Effector memory CD8-positive, alpha-beta T cell (primary cell): ENCODE data around the gene HHATL.

Experiments
- ATAC-seq: fragments of 150-1000 bp; cut with Tn5 transposase; replicated peaks from 2 replicates; pipeline ENCODE4 v1.10.0; 2021; ENCODE audit warnings: mild to moderate bottlenecking, moderate library complexity
- DNase-seq, 3 experiments: peaks; one replicate each; pipeline ENCODE4 v3.0.0; 2021
- H3K27ac Mint-ChIP-seq, 2 donors: one replicate each; pipeline ENCODE4 v1.8.0; 2022; ENCODE audit warnings: mild to moderate bottlenecking in 2 of 2, mixed read lengths in 2 of 2, moderate library complexity in 2 of 2
- H3K27me3 Mint-ChIP-seq, 2 donors: one replicate each; pipeline ENCODE4 v1.8.0; 2022; ENCODE audit warnings: mixed read lengths in 2 of 2
- H3K36me3 Mint-ChIP-seq: one replicate; pipeline ENCODE4 v1.8.0; 2022; ENCODE audit warnings: mild to moderate bottlenecking, moderate library complexity, mixed read lengths; ENCODE audit not compliant: insufficient read depth
- H3K4me1 Mint-ChIP-seq, 2 donors: one replicate each; pipeline ENCODE4 v1.8.0; 2022; ENCODE audit warnings: low read depth in 2 of 2, mixed read lengths in 2 of 2
- H3K4me3 Mint-ChIP-seq, 2 donors: one replicate each; pipeline ENCODE4 v1.8.0; 2022; ENCODE audit warnings: mild to moderate bottlenecking in 2 of 2, mixed read lengths in 2 of 2, moderate library complexity in 2 of 2
- H3K9me3 Mint-ChIP-seq, 2 donors: one replicate each; pipeline ENCODE4 v1.8.0; 2022; ENCODE audit warnings: mixed read lengths in 2 of 2

Gene HHATL

DNA sequence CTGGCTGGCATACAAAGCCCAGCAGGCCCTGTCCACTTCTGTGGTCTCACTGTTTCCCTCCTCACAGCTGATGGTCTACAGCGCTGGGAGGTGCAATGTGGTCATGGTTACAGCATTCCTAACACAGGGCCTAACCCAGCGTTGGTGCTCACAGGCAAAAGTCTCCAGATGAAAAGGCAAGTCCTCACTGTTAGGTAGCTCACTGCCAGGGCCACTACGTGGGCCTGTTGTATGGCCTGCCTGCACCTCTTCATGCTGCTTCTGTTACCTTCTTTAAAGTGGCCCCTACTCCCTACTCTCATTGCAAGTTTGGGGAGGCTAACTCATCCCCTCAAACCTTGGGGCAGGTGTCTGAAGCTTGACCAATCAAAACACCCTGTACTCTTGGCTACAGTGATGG, 39.2 kb upstream of the HHATL start:
- peak overlapping the region in 1 of 2 donors; percentile 74 for H3K27ac Mint-ChIP-seq
- no peaks in the 10 kb centered on the region for H3K4me1 Mint-ChIP-seq
- no peak overlapping the region for H3K4me3 Mint-ChIP-seq
- peaks cover 4% of the 10 kb centered on the region for H3K36me3 Mint-ChIP-seq
- DNase-seq, result no peak
- ATAC-seq, result no peak
- no peaks in the 10 kb centered on the region for H3K9me3 Mint-ChIP-seq
- no peaks in the 10 kb centered on the region for H3K27me3 Mint-ChIP-seq

DNA sequence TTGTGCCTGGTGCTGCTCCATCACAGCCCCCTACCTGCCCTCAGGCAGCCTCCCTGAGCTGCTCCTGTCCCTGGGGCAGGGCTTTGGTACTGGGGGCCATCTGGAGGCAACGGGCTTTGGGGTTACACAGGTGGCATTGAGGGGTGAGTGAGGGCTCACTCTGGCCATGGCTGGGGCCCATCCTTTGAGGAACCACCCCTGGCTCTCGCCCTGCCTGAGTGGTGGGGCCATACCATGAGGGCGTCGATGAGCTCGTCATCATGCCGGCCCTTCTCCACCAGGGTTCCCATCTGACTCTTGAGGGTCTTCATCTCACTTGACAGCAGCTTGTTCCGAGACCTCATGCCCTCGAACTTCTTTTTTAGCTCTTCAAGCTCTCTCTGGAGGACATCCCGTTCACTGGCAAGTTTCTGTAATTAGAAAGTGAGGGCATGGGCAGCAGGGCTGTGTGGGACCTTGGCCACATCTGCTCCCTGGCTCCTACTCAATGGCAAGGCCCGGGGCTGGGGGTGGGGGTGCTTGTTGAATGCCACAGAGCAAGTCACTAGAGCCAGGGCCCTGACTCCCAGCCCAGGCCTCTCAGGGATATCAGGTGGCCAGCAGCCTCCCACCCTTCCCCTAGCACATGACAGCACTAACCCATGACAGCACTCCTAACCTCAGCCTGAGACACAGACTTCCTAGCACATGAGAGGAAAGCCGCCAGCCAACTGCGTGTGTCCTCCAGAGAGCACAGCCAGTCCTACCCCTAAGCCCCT, 37.0 kb upstream of the HHATL start:
- no peaks in the 10 kb centered on the region for H3K9me3 Mint-ChIP-seq
- DNase-seq (no peak), ATAC-seq (no peak)
- H3K4me3 Mint-ChIP-seq, result no peak overlapping the region
- no peaks in the 10 kb centered on the region for H3K4me1 Mint-ChIP-seq
- peaks cover 4% of the 10 kb centered on the region for H3K36me3 Mint-ChIP-seq
- no peak overlapping the region for H3K27ac Mint-ChIP-seq
- no peaks in the 10 kb centered on the region for H3K27me3 Mint-ChIP-seq

DNA sequence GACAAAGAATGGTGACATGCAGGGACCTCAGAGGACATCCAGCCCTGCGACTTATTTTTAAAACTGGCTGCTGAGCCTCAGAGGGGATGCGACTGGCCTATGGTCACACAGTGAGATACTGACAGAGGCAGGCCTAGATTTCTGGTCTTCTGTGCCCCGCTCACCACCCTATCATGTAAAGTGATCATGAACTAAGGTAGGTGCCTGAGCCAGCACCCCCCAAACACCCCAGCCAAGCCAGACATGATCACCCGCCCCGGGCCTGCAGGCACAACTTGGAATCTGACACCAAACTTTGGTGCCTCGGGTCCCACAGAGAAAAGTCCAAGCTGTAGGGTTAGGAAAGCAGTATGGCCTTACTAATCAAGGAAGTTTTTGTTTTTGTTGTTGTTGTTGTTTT, 33.9 kb upstream of the HHATL start:
- Mint-ChIP-seq H3K4me3 (no peak overlapping the region), H3K4me1 (no peaks in the 10 kb centered on the region), H3K27ac (no peak overlapping the region), H3K9me3 (no peaks in the 10 kb centered on the region), H3K27me3 (no peaks in the 10 kb centered on the region), H3K36me3 (peaks cover 4% of the 10 kb centered on the region)
- ATAC-seq (no peak), DNase-seq (no peak)

DNA sequence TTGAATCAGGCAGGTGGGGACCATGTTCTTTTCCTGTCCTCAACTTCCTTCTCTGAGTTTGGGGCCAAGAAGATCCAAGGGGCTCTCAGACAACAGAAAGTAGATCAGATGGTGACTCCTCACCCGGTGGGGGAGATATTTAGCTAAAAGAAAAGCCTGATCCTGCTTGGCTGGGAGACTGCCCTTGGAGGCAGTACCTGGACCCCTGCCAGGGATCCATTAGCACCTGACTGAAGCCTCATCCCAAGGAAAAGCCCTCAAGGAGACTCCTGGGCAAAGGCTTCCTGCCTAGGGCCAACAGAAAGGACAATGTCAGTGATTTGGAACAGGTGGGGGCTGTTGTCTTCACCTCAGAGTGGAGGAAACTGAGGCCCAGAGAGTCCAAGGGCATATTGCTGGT, 33.5 kb upstream of the HHATL start:
- DNase-seq (no peak), ATAC-seq (no peak)
- Mint-ChIP-seq H3K27me3 (no peaks in the 10 kb centered on the region), H3K4me3 (no peak overlapping the region), H3K27ac (no peak overlapping the region), H3K9me3 (no peaks in the 10 kb centered on the region), H3K36me3 (peaks cover under 1% of the 10 kb centered on the region), H3K4me1 (no peaks in the 10 kb centered on the region)

DNA sequence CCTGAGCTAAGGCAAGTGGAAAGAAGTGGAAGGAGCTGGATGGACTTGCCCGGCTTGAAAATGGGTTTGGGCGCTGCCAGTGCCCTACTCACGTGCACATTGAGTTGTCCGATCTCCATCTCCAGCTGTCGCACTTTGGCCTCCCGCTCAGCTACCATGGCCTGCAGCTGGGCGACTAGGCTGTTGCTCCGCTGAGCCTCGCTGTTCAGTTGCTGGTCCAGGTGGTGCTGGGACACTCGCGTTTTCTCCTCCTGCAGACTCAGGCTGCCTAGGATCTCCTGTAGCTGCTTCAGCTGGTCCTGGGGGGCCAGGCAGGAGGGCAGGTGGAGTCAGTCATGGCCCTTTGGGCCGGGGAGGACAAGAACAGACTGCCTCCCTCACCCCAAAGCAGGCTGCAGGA, 33.0 kb upstream of the HHATL start:
- no peaks in the 10 kb centered on the region for H3K9me3 Mint-ChIP-seq
- no peaks in the 10 kb centered on the region for H3K36me3 Mint-ChIP-seq
- no peak overlapping the region for H3K4me3 Mint-ChIP-seq
- ATAC-seq (no peak), DNase-seq (no peak)
- no peaks in the 10 kb centered on the region for H3K27me3 Mint-ChIP-seq
- H3K4me1 Mint-ChIP-seq, result no peaks in the 10 kb centered on the region
- no peak overlapping the region for H3K27ac Mint-ChIP-seq

DNA sequence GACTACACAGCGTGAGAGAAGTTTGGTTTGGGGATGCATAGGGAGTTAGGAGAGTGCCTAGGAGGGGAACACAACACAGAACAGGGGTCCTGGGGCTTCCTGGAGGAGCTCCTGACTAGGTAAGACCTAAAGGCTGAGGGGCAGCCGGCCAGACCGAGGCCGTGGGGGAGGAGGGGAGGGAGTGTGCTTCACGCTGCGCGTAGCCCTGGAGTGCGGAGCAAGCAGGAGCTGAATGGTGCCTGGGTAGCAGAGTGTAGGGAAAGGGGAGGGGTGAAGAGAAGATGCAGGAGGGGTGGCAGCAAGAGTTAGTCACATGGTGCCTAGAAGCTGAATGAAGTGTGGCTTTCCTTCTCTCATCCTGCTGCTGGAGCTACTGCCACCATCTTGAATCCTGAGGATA, 32.4 kb upstream of the HHATL start:
- Mint-ChIP-seq H3K36me3 (no peaks in the 10 kb centered on the region), H3K9me3 (no peaks in the 10 kb centered on the region), H3K27me3 (peaks cover 0 to under 1% of the 10 kb centered on the region in 2 donors), H3K27ac (no peak overlapping the region), H3K4me3 (no peak overlapping the region), H3K4me1 (no peaks in the 10 kb centered on the region)
- DNase-seq, result no peak
- no peak for ATAC-seq

DNA sequence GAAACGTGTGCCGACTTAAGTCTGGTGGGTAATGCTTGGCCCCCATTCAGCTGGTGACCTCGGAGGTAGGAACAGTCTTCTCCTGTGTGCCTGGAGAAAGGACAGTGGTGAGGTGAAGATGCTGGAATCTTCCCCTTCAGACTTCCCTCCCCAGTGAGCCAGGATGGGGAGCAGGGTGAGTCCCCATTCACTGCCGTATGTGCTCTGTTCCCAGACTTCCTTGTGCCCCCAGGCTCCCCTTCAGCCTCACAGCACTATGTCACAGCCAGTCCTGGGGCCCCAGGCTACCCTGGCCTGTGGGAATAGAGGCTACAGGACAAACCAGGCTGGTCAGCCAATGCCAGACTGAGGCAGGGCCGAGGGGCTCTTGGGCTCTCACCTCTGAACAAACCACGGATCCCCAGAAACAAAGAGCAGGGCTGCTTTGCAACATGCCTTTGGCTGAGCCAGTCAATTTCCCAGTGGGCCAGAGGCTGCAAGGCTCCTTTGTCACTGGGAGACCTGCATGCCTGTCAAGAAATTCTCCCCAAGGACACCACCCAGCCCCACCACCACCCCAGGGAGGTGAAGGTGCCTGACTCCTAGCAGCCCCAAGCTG, 31.8 kb upstream of the HHATL start:
- Mint-ChIP-seq H3K9me3 (no peaks in the 10 kb centered on the region), H3K4me3 (no peak overlapping the region)

DNA sequence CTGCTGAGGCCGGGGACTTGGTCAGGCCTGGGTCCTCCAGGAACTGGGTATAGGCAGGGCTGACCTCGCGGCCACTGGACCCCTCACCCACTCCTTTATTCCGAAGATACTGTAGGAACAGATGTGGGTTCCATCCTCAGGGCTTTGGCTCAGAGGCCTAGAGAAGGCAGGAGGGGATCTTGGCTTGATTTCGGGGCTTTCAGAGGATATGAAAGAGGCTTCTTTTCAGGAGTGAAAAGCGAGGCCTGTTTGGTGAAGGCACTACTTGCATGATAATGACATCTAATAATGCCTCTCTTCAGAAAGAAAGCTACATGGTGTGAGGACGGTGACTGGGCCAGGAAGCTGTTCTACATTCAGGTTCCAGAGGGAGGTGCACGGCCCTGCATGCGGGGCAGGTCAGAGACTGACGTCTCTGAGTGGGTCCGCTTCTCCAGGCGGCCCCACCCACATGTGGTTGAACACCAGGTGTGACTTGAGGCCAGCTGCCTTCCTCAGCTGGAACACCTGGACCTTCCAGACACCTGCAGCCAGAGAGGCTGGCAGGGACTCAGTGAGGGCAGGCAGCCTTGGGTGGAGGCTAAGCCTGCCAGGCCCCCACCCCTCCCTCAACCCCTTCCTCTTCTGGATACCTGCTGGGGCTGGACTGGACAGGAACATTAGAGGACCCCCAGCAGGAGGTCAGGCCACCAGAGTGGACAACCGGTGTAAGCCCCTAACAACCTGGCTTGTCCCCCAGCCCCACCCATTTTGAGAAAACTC, 31.1 kb upstream of the HHATL start:
- Mint-ChIP-seq H3K27ac (no peak overlapping the region), H3K4me3 (no peak overlapping the region), H3K9me3 (no peaks in the 10 kb centered on the region), H3K4me1 (no peaks in the 10 kb centered on the region), H3K36me3 (no peaks in the 10 kb centered on the region), H3K27me3 (peaks cover 0 to 6% of the 10 kb centered on the region in 2 donors)
- DNase-seq (no peak), ATAC-seq (no peak)

More for the DNA sequence above, 31.8 kb upstream of the HHATL start:
- Mint-ChIP-seq H3K27ac (no peak overlapping the region), H3K36me3 (no peaks in the 10 kb centered on the region), H3K4me1 (no peaks in the 10 kb centered on the region), H3K27me3 (peaks cover 0 to 6% of the 10 kb centered on the region in 2 donors)
- DNase-seq (no peak), ATAC-seq (no peak)

DNA sequence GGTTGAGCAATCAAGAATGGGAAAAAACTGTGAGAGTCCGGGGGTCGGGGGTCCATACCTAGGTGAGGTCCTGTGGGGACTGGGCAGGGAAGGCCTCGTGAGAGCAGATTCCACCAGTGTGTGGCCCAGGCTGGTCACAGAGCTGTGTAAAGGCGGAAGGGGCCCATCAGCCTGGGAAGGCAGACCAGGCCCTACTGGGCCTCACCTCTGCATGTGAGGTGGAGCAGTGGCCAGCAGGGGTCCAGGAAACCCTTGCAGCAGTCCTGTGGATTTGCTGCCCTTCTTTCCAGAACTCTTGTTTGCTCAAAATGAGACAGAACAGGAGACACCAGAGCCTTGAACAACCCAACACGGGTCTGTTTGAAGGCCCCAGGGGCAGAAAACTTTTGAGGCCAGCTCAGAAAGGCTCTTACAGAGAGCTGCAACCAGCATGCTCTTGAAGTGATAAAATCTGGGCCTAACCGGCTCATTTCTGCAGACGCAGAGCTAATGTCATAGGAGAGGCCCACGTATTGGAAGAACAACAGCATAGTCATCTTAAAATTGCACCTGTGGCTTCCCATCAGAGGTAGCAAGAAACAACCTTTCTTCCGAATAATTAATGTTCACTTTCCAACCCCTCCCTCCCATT, 30.3 kb upstream of the HHATL start:
- no peak overlapping the region for H3K4me3 Mint-ChIP-seq
- H3K27ac Mint-ChIP-seq, result no peak overlapping the region
- DNase-seq (no peak), ATAC-seq (no peak)
- no peaks in the 10 kb centered on the region for H3K4me1 Mint-ChIP-seq
- no peaks in the 10 kb centered on the region for H3K36me3 Mint-ChIP-seq
- no peaks in the 10 kb centered on the region for H3K9me3 Mint-ChIP-seq
- peaks cover 0 to 10% of the 10 kb centered on the region in 2 donors for H3K27me3 Mint-ChIP-seq

DNA sequence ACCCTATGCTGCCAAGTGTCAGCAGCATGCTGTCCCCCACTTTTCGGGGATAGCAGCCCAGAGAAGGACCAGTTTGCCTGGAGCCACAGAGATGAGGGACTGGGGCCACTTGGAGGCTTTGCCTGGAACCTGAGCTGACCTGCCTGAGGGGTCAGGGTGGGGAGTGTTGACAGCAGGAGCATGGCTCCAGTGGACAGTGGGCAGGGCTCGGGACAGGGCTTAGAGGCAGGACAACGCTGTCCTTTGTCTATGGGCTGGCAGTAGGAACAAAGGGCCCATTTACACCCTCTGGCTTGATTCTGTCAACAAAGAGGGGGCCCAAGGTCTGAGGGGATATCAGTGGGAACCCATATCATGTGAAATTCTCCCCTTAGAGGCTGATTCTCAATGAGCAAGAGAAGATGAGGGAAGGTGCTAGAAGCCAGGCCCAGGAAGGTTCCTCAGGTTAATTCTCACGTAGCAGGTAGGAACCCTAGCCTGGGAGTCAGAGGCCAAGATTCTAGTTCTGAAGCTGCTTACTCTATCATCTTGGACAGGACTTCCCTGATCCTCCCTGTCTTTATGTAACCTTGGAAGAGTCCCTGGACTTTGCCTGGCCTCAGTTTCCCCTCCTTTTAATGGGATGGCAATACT, 29.7 kb upstream of the HHATL start:
- no peaks in the 10 kb centered on the region for H3K4me1 Mint-ChIP-seq
- no peak for ATAC-seq
- no peak overlapping the region for H3K27ac Mint-ChIP-seq
- DNase-seq, result no peak
- H3K9me3 Mint-ChIP-seq, result no peaks in the 10 kb centered on the region
- peaks cover 0 to 14% of the 10 kb centered on the region in 2 donors for H3K27me3 Mint-ChIP-seq
- H3K4me3 Mint-ChIP-seq, result no peak overlapping the region
- no peaks in the 10 kb centered on the region for H3K36me3 Mint-ChIP-seq

DNA sequence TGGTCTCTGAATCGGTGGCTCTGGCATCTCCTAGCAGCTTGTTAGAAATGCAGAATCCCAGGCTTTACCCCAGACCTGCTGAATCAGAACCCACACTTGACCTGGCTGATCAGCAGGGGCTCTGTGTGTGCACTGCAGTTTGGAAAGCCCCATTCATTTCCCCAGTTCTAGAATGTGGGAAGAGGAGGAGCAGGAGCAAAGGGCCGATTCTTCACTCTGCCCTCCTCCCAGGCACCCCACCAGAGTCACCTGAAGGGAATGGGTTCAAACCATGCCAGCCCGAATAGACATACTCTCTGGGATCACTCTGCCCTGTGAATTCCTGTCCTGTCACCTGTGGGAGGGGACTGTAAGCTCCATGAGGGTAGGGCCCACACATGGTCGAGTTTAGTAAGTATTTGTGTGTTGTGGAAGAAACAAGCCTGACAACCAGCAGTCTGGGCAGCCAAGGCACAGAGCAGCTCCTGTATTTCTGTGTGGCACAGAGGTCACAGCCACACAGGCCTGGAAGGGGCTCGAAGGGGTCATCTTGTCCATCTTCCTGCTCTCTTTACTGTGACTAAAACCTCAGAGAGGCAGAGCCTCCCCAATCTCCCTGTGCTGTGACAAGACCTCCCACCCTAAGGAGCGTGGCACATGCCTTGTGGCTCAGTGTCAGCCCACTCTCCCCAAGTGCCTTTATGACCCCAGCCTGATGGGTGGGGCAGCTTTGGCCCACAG, 29.0 kb upstream of the HHATL start:
- Mint-ChIP-seq H3K9me3 (no peaks in the 10 kb centered on the region), H3K4me3 (no peak overlapping the region), H3K27ac (no peak overlapping the region), H3K36me3 (no peaks in the 10 kb centered on the region), H3K4me1 (no peaks in the 10 kb centered on the region), H3K27me3 (peaks cover 0 to 14% of the 10 kb centered on the region in 2 donors)
- DNase-seq, result no peak
- no peak for ATAC-seq

DNA sequence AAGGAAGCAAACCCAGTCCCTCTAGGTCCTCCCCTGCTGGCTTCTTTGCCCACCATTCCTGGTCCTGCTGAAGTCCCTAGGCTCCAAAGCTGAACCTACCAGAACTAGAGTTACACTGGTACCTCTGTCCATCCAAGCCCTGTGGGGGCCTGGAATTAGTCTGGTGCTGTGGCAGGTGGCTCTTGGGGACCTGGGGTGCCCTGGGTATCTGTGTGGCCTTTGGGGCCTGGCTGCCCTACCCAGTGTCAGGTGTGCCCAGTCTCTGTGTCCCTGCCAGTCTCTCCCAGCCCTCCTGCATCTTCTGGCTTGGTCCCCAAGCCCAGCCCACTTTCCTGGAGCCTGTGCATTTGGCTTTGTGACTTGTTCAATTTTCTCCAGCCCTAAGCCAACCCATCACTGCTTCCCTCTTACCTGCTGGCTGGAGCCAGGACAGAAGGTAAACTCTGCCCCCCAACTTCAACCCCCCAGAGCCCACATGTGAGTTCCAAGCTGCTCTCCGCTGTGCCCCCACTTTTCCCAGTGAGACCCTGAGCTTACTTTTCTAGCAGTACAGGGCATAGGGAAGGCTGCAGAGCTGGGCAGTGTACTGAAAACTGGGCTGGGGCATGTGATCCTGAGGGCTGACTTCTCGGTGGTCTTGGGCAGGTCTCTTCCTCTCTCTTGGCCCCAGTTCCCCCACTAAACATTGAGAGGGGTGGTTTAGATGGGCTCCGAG, 28.3 kb upstream of the HHATL start:
- ATAC-seq, result no peak
- H3K9me3 Mint-ChIP-seq, result no peaks in the 10 kb centered on the region
- H3K4me3 Mint-ChIP-seq, result no peak overlapping the region
- DNase-seq, result no peak
- H3K27ac Mint-ChIP-seq, result no peak overlapping the region
- peaks cover 5 to 17% of the 10 kb centered on the region in 2 donors for H3K27me3 Mint-ChIP-seq
- no peaks in the 10 kb centered on the region for H3K4me1 Mint-ChIP-seq
- H3K36me3 Mint-ChIP-seq, result no peaks in the 10 kb centered on the region
